Measurements from ENCODE around the gene ASCL5. TPM values are rescaled to one million over a fixed set of nuclear protein-coding genes. Genes with fewer than 3 reads are reported as not detected.

Gene ASCL5
- total RNA-seq, 4 donors from 2014 or later: not detected

DNA sequence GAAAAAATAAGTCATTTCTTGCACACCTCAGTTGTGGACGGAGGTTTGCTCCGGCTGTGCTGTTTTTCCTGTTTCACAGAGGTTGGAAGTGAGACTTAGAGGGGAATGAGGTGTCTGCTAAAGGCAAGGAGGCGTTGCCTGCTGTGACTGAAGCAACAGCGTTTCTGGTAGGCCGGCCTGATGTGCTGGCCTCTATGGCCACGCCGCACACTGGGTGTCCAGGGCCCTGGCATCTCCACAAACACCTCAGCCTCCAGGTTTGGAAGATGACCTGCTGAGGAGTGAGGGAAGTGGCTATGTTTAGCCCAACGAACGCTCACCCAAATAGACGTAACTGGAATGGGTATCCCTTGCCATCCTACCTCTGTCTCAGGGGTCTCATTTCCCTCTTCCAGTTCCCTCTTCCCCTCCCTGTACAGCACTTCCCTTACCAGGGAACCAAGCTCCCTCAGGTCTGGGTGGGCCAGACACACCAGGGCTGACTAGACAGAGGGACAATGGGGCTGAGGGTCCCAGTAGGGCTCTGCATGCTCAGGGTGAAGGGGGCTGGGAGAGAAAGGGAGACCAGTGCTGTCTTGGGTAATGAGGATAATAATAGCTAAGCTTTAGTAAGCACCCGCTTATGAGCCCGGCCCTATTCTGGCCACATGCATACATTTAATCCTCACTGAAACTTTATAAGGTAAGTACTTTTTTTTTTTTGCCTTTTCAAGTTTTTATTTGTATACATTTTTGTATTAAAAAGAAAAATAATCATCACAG, 26.6 kb downstream of the ASCL5 start:
- 80 to 90% methylated on average over 6 to 11 of the region's 12 CpGs for WGBS, 2 donors (ENCODE audit: low coverage in 1 of 2)
- Histone ChIP-seq H3K4me1 (no peaks in the 10 kb centered on the region), H3K4me3 (no peak overlapping the region), H3K27me3 (peaks cover 7% of the 10 kb centered on the region), H3K36me3 (no peaks in the 10 kb centered on the region), H3K9me3 (no peaks in the 10 kb centered on the region), H3K27ac (no peak overlapping the region)
- no peak for TF ChIP-seq EP300 (IDR thresholded peaks at IDR 0.05)
- no peak for TF ChIP-seq POLR2A (IDR thresholded peaks at IDR 0.05)
- TF ChIP-seq POLR2AphosphoS5 (IDR thresholded peaks at IDR 0.05): no peak
- TF ChIP-seq, protein P1, sequence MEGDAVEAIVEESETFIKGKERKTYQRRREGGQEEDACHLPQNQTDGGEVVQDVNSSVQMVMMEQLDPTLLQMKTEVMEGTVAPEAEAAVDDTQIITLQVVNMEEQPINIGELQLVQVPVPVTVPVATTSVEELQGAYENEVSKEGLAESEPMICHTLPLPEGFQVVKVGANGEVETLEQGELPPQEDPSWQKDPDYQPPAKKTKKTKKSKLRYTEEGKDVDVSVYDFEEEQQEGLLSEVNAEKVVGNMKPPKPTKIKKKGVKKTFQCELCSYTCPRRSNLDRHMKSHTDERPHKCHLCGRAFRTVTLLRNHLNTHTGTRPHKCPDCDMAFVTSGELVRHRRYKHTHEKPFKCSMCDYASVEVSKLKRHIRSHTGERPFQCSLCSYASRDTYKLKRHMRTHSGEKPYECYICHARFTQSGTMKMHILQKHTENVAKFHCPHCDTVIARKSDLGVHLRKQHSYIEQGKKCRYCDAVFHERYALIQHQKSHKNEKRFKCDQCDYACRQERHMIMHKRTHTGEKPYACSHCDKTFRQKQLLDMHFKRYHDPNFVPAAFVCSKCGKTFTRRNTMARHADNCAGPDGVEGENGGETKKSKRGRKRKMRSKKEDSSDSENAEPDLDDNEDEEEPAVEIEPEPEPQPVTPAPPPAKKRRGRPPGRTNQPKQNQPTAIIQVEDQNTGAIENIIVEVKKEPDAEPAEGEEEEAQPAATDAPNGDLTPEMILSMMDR (IDR thresholded peaks at IDR 0.05): no peak
- ATAC-seq: no peak

DNA sequence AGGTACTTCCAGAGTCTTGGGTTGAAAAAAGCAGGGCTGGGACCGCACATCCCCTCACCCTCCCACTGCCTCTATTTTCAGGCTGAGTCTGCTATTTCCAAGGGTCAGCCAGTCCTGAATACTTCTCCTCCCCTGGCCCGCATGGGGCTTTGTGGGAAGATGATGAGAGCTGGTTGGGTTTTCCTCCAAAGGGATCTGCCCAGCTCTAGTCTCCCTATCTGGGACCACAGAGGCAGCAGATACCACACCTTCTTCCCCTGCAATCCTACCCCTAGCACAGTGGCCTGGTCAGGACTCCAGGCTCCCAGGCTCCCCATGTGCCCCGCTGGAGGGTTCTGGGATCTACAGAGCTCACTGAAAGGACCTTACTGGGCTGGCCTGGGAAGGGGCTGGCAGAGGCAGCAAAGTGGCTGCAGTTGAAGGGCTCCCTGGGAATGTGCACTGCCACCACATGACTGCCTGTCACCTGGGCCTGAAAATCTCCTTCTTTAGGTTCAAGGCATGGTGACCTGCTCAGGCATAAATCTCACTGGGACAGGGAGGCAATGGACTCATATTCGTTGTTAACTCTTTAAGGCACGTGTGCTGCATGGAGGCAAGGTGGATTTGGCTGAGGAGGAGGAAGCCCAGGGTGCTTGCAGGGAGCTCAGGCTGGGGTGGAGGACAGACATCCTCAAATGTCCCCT, 27.8 kb downstream of the ASCL5 start:
- H3K36me3 ChIP-seq: no peaks in the 10 kb centered on the region
- peaks cover 7% of the 10 kb centered on the region for H3K27me3 ChIP-seq
- no peak overlapping the region for H3K4me3 ChIP-seq
- no CpG with 5 or more reads among the region's 5 CpGs for WGBS, 2 donors (ENCODE audit: low coverage in 1 of 2)
- TF ChIP-seq POLR2A (IDR thresholded peaks at IDR 0.05) (no peak), POLR2AphosphoS5 (IDR thresholded peaks at IDR 0.05) (no peak), EP300 (IDR thresholded peaks at IDR 0.05) (no peak)
- TF ChIP-seq, protein P1 (IDR thresholded peaks at IDR 0.05): no peak
- no peak for ATAC-seq
- no peak overlapping the region for H3K27ac ChIP-seq
- no peaks in the 10 kb centered on the region for H3K4me1 ChIP-seq
- no peaks in the 10 kb centered on the region for H3K9me3 ChIP-seq

DNA sequence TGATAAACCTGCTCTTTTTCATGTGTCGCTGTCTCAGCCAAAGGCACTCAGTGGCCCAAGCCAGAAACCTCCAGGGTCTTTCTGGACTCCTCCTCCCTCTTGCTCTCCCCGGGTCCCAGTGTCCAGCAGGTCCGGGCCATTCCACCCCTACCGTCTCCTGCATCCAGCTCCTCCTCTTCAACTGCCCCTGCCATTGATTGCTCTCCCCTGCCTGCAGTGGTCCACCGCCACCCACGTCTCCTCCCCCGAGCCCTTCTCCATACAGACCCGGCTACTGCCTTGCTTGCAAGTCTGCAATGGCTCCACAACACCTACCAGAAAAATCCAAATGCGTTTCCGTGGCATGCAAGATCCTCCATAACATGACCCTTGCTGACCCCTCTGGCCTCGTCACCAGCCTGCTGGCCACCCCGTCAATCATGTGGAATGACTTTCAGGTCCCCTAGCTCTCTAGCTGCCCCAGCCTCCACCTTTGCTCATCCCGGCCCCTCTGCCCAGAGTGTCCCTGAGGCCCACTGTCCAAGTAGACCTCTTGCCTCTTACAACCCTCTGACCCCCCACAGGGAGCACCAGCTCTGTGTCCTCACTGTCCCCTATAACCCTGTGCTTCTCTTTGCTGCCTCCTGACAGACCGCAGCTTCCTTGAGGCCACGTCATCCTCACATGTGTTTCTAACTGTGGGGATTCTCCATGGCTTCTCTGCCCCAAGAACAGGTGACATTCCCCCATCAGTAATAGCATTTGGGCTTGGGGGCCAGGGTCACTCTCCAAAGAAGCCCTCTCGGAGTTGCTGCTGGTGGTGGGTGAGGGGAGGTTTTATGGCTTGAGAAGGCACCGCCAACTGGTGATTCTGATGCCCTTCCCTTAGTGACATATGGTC, 29.8 kb downstream of the ASCL5 start:
- Histone ChIP-seq H3K4me1 (no peaks in the 10 kb centered on the region), H3K9me3 (no peaks in the 10 kb centered on the region), H3K36me3 (no peaks in the 10 kb centered on the region), H3K27ac (no peak overlapping the region), H3K4me3 (no peak overlapping the region), H3K27me3 (peaks cover 7% of the 10 kb centered on the region)
- WGBS, 2 donors (ENCODE audit: low coverage in 1 of 2): 68 to 79% methylated on average over 7 to 16 of the region's 17 CpGs
- ATAC-seq: no peak
- TF ChIP-seq, protein P1 (IDR thresholded peaks at IDR 0.05): no peak
- TF ChIP-seq POLR2AphosphoS5 (IDR thresholded peaks at IDR 0.05) (no peak), EP300 (IDR thresholded peaks at IDR 0.05) (no peak), POLR2A (IDR thresholded peaks at IDR 0.05) (no peak)

DNA sequence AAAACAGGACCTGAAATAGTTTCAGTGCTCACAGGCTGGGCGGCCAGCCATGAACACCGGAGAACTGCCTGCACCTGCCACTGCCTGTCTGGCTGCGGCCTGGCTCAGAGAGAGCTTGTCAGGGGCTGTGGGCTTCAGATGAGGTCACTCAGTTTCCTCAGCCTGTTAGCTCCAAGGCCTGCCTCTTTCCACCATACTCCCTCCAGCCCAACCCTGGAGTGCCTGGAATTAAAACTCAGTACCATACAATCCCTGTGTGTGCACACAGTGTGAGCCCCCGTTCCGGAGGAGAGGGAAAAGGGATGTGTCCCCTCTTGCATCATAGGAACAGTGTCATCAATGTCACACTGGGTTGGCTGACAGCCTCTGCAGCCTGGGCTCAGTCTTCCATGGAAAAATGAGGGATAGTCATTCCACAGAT, 30.9 kb downstream of the ASCL5 start:
- Histone ChIP-seq H3K4me1 (no peaks in the 10 kb centered on the region), H3K4me3 (no peak overlapping the region), H3K27me3 (peaks cover 7% of the 10 kb centered on the region), H3K36me3 (no peaks in the 10 kb centered on the region), H3K27ac (no peak overlapping the region), H3K9me3 (no peaks in the 10 kb centered on the region)
- TF ChIP-seq POLR2AphosphoS5 (IDR thresholded peaks at IDR 0.05) (no peak), POLR2A (IDR thresholded peaks at IDR 0.05) (no peak), EP300 (IDR thresholded peaks at IDR 0.05) (no peak)
- TF ChIP-seq, protein P1 (IDR thresholded peaks at IDR 0.05): no peak
- WGBS, 2 donors (ENCODE audit: low coverage in 1 of 2): 100% methylated on average over 1 to 2 of the region's 5 CpGs
- no peak for ATAC-seq
